ENCODE data around the gene ABCC9.

ABCC9 gene

DNA sequence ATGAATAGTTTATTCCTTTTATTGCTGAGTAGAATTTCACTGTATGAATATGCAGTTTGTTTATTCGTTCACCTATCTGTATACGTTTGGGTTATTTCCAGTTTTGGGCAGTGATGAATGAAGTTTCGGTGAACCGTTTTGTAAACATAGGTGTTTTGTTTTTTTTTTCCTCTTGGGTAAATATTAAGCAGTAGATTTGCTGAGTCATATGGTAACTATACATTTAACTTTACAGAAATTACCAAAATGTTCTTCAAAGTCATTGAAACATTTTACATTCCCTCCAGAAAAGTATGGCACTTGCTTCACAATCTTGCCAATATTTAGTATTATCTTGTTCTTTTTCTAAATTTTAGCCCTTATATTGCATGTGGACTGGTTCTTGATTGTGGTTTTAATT, 3.8 kb upstream of the ABCC9 start:
- H3K27ac ChIP-seq = no peak overlapping the region
- H3K27me3 ChIP-seq = peaks cover 45% of the 10 kb centered on the region
- no peaks in the 10 kb centered on the region for H3K9me3 ChIP-seq
- no peaks in the 10 kb centered on the region for H3K36me3 ChIP-seq
- H3K4me3 ChIP-seq (ENCODE audit: low read depth in 1 of 2, low read length in 1 of 2) = no peak overlapping the region
- H3K4me1 ChIP-seq (ENCODE audit: control insufficient read depth in 1 of 2, insufficient read depth in 1 of 2, low read depth in 1 of 2, low read length in 1 of 2) = no peaks in the 10 kb centered on the region
- TF ChIP-seq CTCF (IDR thresholded peaks at IDR 0.05) = no peak

GRCh38 chr12:21942377-21942703, 1.1 kb upstream of the ABCC9 start:
- Histone ChIP-seq H3K9me3 (no peaks in the 10 kb centered on the region), H3K27ac (no peak overlapping the region), H3K4me3 (ENCODE audit: low read depth in 1 of 2, low read length in 1 of 2) (no peak overlapping the region), H3K27me3 (peaks cover 69% of the 10 kb centered on the region), H3K4me1 (ENCODE audit: control insufficient read depth in 1 of 2, insufficient read depth in 1 of 2, low read depth in 1 of 2, low read length in 1 of 2) (no peaks in the 10 kb centered on the region), H3K36me3 (no peaks in the 10 kb centered on the region)
- no peak for TF ChIP-seq CTCF (IDR thresholded peaks at IDR 0.05)

DNA sequence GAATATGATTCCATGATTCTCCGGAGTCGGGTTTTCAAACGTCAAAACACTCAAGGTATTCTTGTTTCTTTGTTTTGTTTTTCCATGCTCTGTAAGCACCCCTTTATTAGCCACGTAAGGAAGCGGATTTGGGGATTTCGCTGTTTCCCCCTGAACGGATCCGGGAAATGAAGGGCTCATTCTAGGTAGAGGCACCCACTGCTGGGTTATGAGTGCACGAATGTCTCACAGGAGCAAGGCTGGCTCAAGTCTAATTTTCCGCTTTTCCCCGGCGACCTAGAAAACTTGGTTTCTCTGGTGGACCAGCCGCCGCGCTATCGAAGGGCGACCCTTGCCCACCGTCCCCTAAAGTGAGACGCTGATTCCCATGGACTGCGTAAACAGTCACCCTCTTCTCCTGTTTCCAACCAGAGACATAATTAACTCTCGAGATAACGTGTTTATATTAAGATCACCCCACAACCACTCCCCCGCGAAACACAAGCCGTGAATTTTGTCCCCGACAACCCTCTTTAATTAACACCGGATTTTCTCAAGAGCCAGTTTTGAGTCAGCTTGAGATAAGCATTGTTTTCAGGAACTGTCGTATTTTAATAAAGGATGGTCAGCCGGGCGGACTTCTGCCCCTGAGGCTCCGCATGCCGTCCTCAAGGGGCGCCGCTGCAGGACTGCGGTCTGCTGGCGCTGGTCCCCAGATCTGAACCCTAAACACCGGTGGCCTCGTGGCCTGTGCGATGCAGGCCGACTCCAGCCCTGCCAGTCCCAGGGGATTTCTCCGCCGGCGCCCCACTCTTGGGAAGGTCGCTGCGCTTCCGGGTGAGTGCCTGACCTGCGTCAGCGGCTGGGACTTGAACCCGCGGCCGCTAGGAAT, 515 bp upstream of the ABCC9 start:
- Histone ChIP-seq H3K4me1 (ENCODE audit: control insufficient read depth in 1 of 2, insufficient read depth in 1 of 2, low read depth in 1 of 2, low read length in 1 of 2) (no peaks in the 10 kb centered on the region), H3K36me3 (no peaks in the 10 kb centered on the region), H3K4me3 (ENCODE audit: low read depth in 1 of 2, low read length in 1 of 2) (no peak overlapping the region), H3K9me3 (no peaks in the 10 kb centered on the region), H3K27me3 (peaks cover 75% of the 10 kb centered on the region), H3K27ac (no peak overlapping the region)
- no peak for TF ChIP-seq CTCF (IDR thresholded peaks at IDR 0.05)

DNA sequence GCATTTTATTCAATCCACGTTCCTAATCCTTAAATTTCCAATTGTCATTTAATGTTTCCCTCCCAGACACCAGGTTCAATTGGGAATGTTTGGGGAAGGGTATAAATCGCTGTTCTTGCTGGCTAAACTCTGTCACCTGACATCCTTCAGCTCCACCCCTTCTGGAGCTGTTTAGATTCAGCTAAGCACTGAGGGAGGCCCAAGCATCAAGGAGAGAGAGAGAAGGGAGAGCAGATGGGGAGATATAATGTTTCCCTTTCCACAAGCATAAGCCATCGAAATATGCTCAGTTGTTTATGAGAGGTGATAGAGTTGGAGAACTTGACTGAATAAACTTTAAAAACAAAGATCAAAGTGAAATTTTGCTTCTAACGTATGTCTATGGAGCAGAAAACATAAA, 1.8 kb downstream of the ABCC9 start:
- H3K36me3 ChIP-seq = no peaks in the 10 kb centered on the region
- H3K9me3 ChIP-seq = no peaks in the 10 kb centered on the region
- peaks cover 79% of the 10 kb centered on the region for H3K27me3 ChIP-seq
- H3K27ac ChIP-seq = no peak overlapping the region
- H3K4me1 ChIP-seq (ENCODE audit: control insufficient read depth in 1 of 2, insufficient read depth in 1 of 2, low read depth in 1 of 2, low read length in 1 of 2) = no peaks in the 10 kb centered on the region
- no peak for TF ChIP-seq CTCF (IDR thresholded peaks at IDR 0.05)
- H3K4me3 ChIP-seq (ENCODE audit: low read depth in 1 of 2, low read length in 1 of 2) = no peak overlapping the region

- H3K27me3 ChIP-seq = peaks cover 73% of the 10 kb centered on the region
- H3K4me1 ChIP-seq (ENCODE audit: control insufficient read depth in 1 of 2, insufficient read depth in 1 of 2, low read depth in 1 of 2, low read length in 1 of 2) = no peaks in the 10 kb centered on the region
- no peaks in the 10 kb centered on the region for H3K36me3 ChIP-seq
- H3K27ac ChIP-seq = no peak overlapping the region
- H3K9me3 ChIP-seq = no peaks in the 10 kb centered on the region
- no peak for TF ChIP-seq CTCF (IDR thresholded peaks at IDR 0.05)
- H3K4me3 ChIP-seq (ENCODE audit: low read depth in 1 of 2, low read length in 1 of 2) = no peak overlapping the region
Observed at GRCh38 chr12:21938879-21939278, 2.3 kb downstream of the ABCC9 start.

All from neutrophil (primary cell).